NCI-H1436 treated with DMSO at 0.1 percent for 48 hours (cell line): ENCODE measurements around the gene LAMB3.

Experiments
- DNase-seq: peaks from one replicate; lab custom pipeline; 2025; lab: John Stamatoyannopoulos, UW

The LAMB3 gene

DNA sequence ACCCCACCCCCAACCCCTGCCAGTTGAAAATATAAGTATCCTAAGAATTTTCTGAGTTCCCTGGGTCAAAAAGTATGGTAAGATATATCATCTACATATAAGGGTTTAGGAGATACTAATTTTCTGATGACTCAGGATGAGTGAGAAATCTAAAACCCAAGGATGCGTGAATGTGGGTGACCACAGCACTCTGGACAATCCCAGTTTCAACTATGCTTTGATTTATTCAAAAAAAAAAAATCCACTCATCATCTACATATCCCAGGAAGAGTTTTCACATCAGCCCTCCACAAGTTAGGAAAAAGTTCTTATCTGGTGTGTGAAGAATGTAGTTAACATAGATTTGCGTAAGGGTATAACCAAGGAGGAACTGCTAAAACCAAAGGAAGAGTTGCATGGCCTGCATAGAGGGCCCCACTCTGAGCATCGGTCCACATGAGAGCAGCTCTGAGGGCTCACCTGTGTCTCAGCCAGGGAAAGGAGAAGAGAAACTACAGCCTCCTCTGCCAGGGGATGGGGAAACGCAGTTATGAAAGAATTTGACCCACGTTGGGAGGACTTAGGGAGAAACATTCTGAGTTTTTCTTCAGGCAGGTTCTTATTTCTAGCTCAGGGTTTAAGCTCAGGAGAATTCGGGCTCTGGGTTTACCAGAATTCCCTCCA lies 18.8 kb downstream of the LAMB3 start:
- no peak for DNase-seq

DNA sequence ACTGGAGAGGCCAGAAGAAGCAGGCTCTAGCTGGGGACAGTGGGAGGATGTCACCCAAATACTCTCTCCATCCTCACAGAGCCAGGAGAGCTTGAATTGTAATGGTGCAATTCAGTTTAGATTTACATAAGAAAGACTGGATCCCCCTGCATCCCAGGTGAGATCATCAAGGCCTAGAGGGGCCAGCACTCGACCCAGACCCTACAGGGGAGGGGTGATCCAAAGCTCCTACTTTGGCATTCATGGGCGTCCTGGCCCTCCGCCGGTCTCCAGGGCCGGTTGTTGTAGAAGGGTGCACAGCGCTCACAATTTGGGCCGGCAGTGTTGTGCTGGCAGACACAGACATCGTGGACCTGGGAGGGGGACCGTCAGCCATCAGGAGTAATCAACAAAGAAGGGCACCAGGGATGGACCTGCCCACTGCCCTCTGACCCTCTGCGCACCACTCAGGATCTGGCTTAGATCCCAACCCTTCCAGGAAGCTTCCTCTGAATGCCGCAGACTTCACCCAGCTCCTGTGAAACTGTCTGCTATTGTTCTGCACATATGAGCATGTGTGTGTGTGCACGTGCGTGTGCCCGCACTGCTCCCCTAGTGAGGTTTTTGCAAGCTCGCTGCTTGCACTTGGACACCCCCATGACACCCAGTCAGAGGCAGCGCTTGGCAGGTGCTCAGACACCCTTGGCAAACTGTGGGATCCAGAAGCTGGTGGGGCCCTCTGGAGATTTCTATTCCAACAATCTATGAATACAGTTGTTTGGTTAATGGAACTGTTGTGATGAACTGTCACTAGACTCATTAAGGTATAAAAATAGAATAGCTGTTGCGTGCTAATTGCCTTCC lies 21.6 kb downstream of the LAMB3 start:
- peak; percentile 31 for DNase-seq

DNA sequence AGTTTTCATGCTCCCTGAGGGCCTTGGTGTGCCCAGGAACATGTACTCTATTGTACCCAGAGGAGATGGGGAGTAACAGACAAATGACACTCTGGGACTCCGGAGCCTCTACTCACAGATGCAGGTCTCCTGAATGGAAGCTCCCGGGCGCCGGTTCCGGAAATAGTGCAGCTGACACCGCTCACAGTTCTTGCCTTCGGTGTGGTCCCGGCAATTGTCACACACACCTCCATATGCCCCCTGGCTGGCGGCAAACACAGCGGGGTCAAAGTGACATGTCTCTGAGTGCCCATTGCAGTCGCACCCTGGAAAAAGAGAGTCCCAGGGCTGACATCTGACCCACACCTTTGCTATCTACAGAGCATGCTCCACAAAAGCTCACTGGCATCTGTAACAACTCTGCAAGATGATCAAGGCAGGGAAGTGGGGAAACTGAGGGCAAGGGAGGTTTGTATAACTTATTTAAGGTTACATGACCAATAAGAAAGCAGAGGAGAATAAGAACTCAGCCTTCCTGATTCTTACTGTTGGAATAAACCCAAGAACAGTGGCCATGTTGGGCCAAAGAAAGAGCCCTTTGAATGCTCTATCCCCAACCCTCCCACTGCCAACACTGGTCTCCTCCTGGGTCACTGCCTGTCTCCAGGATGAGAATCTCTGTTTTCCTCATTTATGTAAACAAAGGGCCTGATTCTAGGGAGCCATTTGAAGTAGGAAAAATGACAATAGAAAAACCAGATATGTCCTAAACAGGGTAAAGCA lies 22.4 kb downstream of the LAMB3 start:
- DNase-seq, result no peak

DNA sequence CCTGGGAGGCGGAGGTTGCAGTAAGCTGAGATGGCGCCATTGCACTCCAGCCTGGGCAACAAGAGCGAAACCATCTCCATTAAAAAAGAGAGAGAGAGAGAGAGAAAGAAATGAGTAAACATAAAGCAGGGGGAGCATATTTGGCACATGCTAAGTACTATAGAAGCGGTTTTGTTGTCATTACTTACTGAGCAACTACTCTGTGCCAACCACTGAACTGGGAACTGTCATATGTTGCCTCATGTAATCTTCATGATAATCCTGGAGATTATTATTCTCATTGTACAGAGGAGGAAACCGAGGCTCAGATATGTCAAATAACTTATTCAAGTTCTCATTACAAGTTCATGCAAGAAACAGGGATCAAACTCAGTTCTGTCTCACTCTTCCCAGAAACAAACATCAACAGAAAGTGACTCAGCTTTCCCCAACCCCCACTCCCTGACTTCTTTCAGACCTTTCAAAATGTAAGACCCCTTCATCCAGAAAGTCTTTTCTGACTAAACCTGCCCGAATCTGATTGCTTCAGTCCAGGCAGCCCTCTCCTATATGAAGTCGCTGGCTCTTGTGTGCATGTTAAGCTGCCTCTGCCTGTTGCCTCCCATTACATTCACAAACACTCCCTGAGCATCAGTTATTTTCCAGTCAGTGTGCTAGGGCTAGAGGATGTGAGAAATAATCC lies 23.5 kb downstream of the LAMB3 start:
- DNase-seq, result no peak

DNA sequence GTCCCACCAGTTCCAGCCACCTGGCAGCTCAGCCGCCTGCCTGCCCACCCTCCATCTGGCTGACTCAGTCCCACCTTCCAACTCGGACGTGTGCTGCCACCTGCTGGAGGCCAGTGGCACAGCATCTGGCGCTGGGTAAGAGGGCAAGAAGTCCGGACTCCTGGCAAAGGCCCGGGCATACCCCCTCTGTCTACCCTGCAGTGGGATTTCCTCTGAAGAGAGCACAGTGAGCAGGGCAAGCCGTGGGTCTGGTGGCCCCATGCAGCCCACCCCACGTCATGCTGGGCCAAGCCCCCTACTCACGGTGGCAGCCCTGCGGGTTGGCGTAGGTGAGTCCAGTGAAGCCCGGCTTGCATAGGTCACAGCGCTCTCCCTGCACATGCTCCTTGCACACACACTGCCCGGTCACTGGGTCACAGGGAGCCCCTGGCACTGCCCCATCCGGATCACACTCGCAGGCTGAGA lies 24.5 kb downstream of the LAMB3 start:
- DNase-seq, result peak; percentile 16

DNA sequence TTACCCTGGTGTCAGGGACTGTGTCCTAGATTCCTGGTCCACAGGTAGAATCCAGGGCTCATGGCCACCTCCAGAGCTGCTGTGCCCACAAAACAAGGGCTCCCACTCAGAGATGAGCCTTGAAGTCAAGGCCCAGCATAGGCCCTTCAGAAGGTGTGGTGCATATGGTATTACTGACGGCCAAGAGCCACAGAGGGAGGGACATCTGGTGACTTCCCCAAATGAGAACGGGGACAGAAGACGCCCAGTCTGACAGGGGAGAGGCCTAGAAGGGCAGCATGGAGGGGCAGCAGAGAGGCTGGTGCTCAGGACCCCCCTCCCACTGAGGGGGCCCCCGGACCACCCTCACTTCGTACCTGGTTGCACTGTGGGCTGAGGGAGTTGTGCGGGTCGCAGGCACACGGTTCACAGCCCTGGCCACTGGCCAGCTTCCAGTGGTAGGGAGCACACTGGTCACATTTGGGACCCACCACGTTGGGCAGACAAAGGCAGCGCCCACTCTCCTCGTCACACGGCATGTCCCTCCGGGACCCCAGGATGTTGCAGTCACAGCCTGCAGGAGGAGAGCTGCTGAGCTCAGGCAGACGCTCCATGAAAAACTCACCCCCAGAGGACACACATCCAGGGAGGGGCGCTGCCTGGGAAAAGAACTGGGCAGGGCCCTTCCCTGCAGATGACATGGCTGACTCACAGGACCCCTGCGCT lies 25.0 kb downstream of the LAMB3 start:
- DNase-seq, result no peak

DNA sequence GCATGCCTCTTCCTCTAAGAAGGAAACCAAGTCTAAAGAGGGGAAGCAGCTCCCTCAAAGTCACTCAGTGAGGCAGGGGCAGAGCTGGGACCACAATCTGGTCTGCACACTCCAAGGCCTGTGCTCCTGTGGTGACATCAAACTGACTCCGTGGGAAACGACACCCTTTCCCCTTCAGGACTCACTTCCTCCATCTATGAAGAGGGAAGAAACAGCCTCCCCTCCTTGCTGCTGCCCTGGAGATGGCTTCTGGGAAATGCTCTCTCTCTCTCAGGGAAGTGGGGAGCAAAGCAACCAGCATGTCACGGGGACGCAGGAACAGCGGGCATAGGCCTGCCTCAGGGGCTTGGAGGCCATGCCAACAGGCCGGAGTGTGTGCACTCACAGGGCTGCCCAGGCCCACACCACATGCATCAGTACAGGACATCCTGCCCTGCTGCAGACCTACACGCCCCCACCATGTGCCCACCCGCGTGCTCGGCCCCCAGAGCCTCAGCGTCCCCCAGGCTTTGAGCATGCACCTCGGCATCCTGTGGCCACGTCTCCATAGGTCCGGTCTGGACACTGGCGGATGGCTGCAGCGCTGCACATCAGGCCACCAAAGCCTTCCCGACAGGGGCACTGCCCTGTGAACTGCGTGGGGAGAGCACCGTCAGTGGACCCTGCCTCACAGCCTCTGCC lies 25.7 kb downstream of the LAMB3 start:
- DNase-seq, result no peak

DNA sequence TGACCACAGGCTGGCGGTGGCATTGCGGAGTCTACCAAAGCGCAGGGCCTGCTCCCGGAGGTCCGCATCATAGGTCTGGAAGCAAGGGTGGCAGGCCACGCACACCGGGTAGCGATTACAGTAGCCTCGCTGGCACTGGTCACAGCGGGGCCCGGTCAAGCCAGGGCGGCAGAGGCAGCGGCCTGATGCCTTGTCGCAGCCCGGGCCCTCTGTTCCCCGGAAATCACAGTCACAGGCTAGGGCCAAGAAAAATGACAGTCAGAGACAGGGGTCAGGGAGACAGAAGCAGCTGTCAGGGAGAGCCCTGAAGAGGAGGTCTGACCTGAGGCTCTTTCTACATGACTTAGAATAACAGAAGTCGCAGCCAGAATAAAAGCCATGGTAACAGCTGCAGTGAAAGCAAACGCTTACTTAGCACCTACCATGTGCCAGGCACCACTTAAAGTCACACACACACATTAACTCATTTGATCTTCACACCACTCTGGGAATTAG lies 26.4 kb downstream of the LAMB3 start:
- DNase-seq, result no peak

DNA sequence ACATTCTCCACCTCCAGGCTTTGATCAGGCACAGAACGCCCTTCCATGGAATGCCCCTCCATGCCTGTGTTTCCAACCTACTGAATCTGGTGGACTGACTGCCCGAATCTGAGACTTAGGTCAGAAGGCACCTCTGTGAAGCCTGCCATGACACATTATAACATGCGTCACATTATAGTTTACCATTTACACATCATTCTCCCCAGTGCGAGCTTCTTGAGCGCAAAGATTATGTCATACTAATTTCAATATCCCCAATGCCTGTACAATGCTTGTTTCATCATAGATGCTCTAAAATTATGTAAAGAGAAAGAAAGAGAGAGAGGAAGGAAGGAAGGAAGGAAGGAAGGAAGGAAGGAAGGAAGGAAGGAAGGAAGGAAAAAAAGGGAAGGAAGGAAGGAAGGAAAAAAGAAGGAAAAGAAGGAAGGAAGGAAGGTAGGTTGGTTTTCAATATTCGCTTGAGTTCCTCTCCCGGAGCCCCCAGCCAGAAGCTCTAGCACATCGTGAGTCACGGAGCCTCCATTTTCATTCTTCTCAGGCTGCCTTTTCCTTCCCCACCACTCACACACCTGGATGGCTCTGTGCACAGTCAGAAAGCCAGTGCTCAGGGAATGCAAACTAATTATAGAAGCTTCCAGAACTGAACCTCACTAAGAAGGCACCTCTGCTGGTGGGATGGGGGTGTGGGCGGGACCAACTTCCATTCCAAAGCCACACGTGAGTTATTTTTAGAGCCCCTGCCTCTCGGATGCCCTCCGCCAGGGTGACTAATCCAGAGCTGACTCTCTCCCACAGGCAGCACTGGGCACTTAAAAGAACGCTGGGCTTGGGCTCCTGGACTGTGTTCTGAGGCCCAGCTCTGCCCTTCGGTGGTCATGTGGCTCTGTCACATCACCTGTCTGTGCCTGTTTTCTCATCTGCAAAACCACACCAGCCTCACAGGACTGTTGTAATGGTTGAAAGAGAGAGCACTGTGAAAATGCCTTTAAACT lies 27.4 kb downstream of the LAMB3 start:
- no peak for DNase-seq

DNA sequence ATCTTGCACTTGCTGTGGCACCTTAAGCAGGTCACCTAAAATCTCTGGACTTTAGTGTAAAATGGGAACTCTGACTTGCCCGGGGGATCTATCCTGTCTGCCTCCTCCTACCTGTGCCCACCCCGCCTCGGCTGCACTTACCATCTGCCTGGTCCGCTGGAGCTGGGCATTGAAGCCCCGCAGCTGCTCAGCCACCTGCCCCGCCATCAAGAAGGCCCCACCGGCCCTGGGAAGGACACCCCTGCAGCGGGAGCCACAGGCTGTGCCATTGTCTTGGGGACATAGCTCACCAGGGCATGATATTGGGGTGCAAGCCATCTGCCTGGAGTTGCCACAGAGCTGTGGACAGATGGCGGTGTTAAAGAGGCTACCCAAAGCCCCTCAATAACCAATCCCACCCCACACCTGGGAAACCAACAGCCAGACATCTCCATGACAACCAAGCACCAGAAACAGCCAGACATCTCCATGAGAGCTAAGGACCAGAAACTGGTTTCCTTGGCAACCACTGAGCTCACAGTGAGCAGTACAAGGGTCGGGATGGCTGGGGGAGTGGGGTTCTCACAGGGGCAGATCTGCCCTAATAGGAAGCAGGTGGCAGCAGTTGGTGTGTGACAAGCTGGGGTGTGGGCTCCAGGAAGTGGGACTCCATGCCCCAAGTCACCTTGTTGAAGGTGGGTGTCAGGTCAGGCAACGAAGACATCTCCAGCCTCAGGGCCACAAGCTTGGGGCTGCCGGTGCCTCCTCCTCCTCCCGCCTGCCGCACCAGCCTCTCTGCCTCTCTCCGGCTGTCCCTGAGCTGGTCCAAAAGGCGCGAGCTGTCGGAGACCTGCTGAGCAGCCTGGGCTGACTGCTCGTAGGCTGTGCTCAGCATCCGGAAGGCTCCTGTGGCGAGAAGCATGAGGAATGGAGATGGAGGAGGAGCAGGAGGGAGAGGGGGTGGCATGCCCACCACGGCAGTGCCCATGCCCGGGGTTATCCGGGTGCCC lies 29.1 kb downstream of the LAMB3 start:
- DNase-seq, result no peak

DNA sequence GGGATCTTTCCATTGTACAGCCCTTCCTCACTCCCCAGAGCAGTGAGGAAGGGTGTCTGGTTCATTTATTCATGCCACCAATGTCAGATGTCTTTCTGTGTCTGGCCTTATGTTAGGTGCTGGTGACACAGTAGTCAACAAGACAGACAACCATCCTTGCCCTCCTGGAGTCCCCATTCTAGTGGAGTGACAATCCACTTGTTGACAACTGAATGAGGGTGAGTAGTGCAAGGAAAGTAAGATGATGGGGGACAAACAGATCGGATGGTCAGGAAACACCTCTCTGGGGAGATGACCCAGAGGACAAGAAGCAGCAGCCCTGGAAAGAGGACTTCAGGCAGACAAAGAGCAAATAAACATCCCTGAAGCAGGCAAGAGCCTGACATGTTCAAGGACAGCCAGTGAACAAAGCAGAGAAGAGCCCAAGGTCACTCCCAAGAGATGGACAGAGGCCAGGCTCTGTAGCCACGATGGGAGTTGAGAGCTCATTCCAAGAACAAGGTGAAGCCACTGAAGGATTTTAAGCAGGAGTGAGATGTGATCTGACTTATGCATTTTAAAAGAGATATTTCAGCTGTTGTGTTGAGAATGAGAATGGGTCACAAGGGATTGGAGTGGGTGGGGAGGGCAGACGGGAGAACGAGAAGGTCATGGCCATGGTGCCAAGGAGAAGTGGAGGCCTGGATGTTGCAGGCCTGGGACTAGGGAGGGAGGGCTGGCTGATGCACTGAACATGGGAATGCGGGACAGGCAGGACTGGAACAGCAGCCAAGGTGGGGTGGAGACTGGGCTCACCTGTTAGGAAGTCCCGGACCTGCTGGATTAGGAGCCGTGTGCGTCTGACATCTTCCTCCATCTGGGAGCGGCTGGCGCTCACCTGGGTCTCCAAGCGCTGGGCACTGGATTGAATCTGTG lies 30.2 kb downstream of the LAMB3 start:
- DNase-seq, result no peak

DNA sequence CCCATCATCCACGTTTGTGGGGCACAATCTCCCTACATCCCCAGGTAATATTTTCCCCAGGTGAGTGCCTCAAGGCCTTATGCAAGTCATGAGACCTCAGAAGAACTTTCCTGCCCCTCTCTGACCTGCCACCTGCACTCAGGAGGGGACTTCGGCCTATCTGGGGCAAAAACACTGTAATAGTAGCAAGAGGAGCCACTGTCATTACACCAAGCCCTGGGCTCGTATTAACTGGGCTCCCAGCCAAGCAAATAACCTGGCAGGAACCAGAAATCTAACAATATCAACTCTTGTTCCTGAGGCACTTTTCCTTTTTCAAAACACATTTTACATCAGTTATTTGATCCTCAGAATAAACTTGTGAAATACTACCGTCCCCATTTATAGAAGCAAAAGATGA lies 30.9 kb downstream of the LAMB3 start:
- DNase-seq, result no peak

DNA sequence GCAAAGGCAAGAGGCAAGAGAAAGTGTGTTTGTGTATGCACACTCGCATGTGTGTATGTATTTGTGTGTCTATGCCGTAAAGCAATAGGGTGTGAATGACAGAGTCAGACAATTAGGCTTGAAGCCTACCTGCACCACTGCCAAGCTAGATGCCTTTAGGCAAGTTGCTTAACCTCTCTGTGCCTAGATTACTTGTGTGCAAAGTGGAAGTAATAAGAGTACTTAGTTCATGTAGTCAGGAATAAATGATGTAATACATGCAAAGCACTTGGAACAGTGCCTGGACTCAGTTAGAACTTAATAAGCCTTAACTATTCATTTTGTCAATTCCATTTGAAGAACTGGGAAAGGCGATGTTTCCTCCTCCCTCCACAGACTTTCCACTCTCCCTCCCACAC lies 31.7 kb downstream of the LAMB3 start:
- no peak for DNase-seq

DNA sequence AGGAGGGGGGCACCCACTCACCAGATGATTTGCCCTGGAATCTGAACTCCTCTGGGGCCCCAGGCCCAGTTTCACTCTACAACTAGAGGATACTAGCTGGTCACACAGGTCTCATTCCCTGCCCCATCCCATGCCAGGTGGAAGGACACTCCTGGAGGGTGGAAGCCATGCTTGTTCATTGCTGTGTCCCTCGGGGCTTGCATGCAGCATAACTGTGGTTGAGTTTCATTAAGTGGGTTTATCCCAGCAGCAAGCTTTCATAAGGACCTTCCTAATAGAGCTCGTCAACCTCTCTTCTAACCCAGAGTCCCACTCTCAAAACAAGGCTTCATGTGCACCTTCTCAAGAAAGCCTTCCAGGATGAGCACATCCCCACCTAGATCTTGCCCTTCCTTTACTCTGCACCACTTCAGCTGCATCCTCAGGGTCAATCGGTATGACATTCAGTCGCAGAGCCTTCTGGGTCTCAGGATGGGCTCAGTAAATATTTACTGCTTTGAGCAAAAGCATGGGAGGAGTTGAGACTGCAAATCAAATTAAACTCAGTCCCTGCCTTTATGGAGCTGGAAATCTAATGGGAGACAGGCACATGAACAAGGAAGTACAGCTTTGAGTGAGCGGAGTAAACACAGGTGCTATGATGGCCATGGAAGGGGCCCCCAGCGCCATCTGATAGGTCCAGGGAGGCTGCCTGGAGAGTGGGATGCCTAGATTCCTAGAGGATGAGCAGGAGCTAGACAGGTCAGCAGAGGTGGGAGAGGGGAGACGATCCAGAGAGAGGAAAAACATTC lies 32.3 kb downstream of the LAMB3 start:
- no peak for DNase-seq

DNA sequence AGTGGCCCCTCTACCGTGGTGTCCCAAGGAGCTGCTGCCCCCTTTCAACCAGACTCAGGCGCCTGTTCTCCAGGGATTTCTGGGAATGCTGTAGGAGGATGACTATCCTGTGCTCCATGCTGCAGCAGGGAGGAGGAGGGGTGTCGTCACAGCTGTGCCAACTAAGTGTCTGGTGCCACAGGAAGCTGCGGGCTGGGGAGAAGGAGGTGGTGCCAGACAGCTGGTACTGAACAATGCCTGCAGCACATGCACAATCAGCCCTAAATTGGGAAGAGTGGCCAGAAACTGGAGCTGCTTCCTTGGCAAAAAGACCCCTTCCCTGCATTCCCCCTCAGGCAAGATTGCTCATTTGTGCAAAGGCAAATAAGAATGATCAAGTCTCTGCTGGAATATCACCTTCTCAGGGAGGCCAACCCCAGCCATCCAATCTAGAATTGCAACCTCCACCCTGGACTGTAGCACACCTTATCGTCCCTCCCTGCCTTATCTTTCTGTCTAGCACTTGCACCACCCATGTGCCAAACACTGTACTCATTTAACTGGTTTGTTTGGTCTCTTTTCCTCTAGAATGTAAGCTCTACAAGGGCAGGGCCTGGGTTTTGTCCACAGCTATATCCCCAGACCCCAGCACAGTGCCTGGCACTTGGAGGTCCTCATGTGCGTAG lies 33.3 kb downstream of the LAMB3 start:
- DNase-seq, result no peak

DNA sequence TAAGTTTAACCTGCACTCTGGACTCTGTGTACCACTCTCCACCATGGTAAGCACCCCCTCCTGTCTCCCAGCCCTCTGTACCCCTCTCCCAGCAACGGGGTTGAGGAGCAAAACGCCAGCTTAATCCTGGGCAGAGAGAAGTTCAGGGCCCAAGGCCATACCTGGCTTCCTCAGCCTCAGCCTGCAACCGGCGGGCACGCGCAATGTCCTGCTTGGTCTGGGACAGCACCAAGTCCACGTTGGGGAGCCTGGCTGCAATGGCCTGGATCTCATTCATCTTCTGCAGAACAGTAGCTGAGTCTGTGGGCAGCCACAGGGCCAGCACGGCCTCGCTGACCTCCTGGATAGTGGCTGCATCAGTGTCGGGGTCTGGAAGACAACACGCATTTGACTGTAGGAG lies 33.9 kb downstream of the LAMB3 start:
- no peak for DNase-seq
